ENCODE measurements around the gene SIGLEC15. TPM values are rescaled to one million over a fixed set of nuclear protein-coding genes. Genes with fewer than 3 reads are reported as not detected.
"Not testable (repeated sequence)": the region's sequence is repeated elsewhere in the genome, so short reads cannot be mapped to it uniquely, and the experiment has no call there.

Gene SIGLEC15
- total RNA-seq (2014; rRNA removed; shearing (Covaris generic)), result not detected in 2 replicates

DNA sequence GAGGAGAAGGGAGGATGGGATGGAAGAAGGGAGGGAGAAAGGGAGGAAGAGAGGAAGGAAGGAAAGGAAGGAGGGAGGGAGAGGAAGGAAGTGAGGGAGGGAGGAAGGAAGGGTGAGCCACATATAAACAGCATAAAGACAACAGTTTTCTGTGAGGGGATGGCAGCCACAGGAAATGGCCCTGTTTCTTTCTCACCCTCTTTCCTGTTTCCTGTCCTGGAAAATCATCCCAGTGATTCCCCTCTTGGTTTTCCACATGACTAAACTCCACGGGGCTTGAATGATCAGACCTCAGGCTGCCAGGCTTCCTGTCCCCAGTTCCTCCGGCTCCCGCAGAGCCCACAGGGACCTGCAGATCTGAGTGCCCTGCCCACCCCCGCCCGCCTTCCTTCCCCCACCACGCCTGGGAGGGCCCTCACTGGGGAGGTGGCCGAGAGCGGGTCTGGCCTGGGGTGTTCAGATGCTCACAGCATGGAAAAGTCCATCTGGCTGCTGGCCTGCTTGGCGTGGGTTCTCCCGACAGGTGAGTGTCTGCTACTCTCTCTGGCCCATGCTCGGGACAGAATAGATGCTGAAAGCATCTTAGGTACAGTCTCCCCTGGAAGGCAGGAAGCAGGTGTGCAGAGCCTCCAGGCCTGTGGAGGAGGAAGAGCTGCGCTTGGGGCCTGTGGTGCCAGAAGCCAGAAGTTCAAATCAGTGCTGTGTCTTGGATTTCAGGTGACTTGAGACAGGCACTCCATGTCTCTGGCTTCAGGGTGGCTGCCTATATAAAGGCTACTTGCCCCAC, at the start of gene SIGLEC15:
TSS of gene SIGLEC15 (plus strand) at position 418 of the 787 bp plus-strand sequence. CDS start at position 472, 54 bp downstream.
- in situ Hi-C loops (cut with HindIII; ENCODE audit: low sequenced_read_pairs), result no loop called here
- DNase-seq (ENCODE audit: low spot score), result peak; percentile 35

DNA sequence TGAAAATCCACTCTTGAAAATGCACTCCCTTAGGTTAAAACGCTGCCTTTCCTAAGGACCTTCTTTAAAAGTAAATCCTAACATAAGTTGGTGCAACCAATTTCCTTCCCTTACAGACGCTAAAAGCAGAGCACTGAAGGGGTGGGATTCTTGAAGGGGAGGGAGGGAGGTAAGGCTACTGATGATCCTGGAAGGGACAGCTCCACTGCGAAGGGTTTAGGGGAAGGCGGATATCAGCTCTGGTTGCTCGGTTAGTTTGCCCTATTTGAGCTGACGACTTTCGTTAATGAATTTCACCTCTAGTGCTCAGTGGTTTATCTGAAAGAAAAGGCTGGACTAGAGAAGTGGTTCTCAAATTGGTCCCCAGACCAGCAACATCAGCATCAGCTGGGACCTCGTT, 49.7 kb upstream of the SIGLEC15 start:
- no peak for DNase-seq (ENCODE audit: low spot score)
- in situ Hi-C loops (cut with HindIII; ENCODE audit: low sequenced_read_pairs), result no loop called here

DNA sequence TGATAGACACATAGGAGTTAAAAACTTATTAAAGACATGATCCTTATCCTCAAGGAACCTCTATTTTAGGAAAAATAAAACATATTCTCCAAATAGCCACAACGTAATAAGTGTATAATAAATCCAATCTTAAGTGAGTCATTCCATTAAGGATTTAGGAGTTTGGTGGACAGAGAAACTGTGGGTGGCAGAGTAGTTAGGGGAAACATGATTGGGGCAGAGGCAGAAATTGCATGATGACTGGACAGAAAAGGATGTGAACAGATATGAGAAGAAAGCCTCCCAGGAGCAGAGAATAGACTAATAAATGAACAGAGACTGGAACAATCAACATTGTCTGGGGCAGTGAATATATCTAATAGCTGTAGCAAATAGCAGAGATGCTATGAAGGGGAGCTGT, 48.1 kb upstream of the SIGLEC15 start:
- DNase-seq (ENCODE audit: low spot score), result no peak

DNA sequence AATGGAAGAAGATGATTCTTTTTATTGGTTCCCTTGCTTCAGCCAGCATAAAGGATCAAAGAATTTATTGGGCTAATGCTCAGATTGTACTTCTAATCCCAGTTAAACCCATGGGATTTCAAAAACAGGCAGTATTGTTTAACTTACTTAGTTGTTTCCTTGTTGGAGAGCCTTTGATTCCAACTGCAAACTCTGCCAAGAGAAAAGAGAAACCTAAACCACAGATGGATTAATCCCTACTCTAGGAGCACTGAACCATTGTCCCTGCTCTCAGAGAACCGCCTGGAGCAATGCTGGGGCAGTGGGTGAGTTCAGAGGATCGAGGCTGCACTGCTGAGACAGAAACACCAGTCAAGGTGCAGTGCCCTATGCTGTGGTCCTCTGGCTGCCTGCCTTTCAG, 44.9 kb upstream of the SIGLEC15 start:
- no peak for DNase-seq (ENCODE audit: low spot score)
- in situ Hi-C loops (cut with HindIII; ENCODE audit: low sequenced_read_pairs), result no loop called here

More for the DNA sequence above, 48.1 kb upstream of the SIGLEC15 start:
- in situ Hi-C loops (cut with HindIII; ENCODE audit: low sequenced_read_pairs), result no loop called here

DNA sequence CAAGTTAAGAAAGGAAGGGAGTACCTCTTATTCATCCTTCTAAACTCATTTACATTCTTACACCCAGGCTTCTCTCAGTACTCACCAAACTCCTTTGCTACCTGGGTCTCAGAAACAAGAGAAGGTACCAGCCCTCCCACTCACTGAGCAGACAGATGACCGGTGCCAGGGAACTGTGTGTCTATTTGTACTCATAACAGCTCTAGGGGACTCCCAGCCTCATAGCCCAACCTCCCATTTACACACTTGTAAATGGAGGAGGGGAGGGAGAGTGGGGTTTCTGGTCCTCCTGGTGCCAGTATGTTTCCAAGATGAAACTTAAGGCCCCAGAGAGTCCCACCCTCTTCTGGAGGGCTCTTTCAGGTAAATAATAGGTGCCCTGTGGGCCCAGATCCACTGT, 42.8 kb upstream of the SIGLEC15 start:
- in situ Hi-C loops (cut with HindIII; ENCODE audit: low sequenced_read_pairs), result no loop called here
- DNase-seq (ENCODE audit: low spot score), result no peak

DNA sequence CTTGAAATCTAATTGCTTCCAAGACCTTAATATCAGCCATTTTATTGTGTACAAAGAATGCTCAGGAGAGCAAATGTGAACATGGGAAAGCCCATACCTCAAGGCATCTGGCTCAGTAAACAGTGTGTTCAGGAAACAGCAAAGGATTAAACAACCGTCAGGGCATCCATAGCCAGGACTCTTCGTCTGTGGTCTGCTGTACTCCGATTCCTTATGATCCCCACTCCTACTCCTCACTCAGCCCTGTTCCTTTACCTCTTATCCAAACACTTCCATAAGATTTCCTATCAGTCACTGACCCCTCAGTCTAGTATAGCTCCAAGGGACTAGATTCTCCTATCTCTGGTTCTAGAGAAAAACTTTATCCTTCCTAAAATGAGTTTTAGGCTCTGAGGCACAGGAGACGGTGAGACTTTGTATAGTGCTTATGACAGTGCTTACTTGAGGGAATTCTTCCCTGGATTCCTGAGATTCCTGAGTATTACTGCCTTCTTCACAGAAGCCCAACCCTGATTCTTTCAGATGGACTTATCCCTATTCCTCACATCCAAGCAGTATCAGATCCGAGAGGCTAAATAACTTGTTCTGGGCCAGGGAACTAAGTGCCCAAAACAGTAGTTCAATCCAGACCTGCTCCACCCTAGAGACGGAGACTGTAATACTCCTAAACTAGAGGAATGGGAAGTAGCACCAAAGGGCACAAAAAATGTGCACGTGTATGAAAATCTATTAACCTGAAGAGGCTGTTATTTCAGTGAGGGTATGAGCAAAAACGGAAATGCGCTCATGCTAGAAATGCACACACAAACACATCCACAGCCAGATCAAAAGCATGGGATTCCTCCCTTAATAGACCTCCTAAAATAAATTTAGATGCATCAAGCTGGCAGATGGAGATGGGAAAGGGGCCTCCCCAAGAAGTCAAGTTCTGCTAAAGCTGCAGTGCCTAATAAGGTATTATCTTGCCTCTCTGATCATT, 42.1 kb upstream of the SIGLEC15 start:
- in situ Hi-C loops (cut with HindIII; ENCODE audit: low sequenced_read_pairs), result no loop called here

DNA sequence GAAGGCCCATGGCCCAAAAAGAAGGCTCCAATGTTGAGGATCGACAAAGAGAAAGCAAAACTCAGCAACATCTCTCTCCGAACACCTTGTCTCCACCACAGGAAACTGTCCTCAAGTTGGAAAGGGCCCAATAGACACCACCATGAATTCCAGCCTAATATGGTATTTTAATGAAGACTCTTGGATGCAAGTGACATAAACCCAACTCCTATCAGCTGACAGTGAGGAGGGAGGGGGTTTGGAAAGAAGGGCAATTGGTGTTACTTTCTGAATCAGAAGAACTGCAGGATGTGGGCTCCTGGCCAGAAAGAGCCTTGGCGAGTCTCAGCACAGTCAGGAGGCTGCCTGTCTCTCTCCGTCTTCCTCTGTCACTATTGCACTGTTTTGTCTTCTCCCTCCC, 40.3 kb upstream of the SIGLEC15 start:
- in situ Hi-C loops (cut with HindIII; ENCODE audit: low sequenced_read_pairs), result no loop called here

More for the DNA sequence above, 42.1 kb upstream of the SIGLEC15 start:
- DNase-seq (ENCODE audit: low spot score), result no peak

DNA sequence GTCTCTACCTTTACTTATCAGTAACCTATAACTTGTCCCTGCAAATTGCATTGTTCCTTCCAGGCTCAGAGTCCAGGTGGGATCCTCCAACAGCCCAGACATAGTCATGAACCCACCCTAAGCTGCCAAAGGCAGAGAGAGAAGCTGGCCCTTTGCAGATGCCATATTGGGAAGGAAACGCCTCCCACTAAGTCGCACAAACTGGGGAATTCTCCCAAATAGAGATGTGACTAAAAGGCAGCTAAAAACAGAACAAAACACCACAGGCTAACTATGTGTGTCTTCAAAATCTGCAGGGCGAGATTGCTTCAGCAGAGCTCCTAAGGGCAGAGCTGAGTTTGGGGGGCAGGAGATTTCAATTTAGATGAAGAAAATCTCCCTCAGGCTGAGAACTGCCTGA, 38.5 kb upstream of the SIGLEC15 start:
- in situ Hi-C loops (cut with HindIII; ENCODE audit: low sequenced_read_pairs), result no loop called here
- DNase-seq (ENCODE audit: low spot score), result no peak

More for the DNA sequence above, 40.3 kb upstream of the SIGLEC15 start:
- DNase-seq (ENCODE audit: low spot score), result no peak

DNA sequence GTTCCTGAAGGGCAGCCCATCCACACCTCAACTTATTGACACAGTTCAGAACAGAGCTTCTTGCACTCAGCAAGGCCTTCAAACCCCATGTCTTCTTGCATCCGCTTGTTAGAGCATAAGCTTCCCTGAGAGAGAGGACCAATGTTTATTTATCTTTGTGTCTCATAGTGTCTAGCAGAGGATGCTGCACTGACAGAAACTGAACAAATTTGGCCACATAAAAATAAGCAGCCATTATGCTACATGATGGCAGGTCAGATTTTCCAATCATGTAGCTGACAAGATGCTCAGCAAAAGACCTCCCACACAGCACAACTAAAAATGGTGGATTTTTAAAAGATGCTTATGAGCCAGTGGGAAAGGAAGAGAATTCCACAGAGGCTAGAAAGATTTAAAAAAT, 38.1 kb upstream of the SIGLEC15 start:
- no peak for DNase-seq (ENCODE audit: low spot score)
- in situ Hi-C loops (cut with HindIII; ENCODE audit: low sequenced_read_pairs), result no loop called here

- DNase-seq (ENCODE audit: low spot score), result no peak
- in situ Hi-C loops (cut with HindIII; ENCODE audit: low sequenced_read_pairs), result no loop called here
Observed at GRCh38 chr18:45788861-45789260, 36.6 kb upstream of the SIGLEC15 start.

GRCh38 chr18:45792506-45793263, 32.8 kb upstream of the SIGLEC15 start:
- DNase-seq (ENCODE audit: low spot score), result no peak
- in situ Hi-C loops (cut with HindIII; ENCODE audit: low sequenced_read_pairs), result no loop called here

DNA sequence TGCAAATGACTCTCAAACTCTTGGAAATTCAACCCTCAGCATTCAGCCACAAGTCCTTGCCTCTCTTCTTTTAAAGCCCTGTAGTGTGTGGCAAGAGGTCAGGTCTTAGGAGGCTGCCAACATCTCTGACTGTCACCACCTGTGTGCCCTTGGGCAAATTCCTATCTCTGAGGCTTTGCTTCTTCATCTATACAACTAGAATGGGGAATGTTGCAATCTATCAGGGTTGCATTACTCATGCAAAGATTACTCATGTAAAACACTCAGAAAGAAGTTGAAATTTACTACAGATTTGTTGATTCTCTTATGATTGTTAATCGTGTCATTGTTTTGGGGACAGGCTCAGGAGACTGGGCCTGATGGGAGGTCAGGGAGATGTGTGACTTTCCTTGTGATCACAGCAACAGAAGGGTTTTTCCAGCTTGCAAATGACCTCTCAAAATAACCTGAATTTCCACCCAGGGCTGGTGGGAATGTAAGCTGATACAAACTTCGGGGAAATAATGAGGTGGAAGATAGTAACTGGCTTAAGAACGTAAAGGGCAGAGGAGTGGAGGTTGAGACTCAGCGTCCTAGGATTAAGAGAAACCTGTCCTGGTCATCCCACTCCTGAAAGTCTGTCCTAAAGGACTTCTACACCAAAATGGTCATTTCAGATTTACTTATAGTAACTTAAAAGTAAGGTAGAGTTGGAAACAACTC, 32.1 kb upstream of the SIGLEC15 start:
- in situ Hi-C loops (cut with HindIII; ENCODE audit: low sequenced_read_pairs), result no loop called here
- DNase-seq (ENCODE audit: low spot score), result no peak

DNA sequence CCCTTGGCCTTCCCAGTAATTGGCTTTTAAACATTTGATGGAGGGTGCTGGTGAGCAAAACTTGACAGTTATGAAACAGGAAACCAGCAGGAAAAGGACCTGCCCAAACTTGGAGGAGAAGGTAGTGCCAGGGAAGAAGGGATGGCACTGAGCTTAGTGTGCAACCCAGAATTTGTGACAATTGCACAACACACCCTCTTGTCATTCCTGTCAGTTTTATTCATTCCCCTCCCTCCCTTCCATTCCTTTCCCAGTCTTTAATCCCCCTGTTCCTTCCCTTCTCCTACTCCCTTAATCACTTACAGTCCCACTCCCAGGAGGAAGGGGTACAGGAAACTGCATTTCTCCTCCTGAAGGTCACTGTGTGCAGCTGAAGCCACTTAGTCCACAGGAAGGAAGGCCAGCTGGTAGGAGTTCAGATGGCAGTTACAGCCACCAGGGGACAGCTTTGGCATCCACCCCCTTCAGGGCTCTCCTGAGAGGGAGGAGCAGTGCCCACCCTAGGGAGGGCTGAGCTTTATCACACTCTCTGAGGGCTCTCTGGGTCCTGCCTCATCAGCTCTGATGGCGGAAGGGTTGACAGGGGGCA, 24.0 kb upstream of the SIGLEC15 start:
- in situ Hi-C loops (cut with HindIII; ENCODE audit: low sequenced_read_pairs), result no loop called here

GRCh38 chr18:45802814-45803492, 22.5 kb upstream of the SIGLEC15 start:
- in situ Hi-C loops (cut with HindIII; ENCODE audit: low sequenced_read_pairs), result no loop called here
- DNase-seq (ENCODE audit: low spot score), result no peak

More for the DNA sequence above, 24.0 kb upstream of the SIGLEC15 start:
- DNase-seq (ENCODE audit: low spot score), result no peak

- no peak for DNase-seq (ENCODE audit: low spot score)
- in situ Hi-C loops (cut with HindIII; ENCODE audit: low sequenced_read_pairs), result no loop called here
Observed at GRCh38 chr18:45805551-45805950, 19.9 kb upstream of the SIGLEC15 start.

- DNase-seq (ENCODE audit: low spot score), result no peak
- in situ Hi-C loops (cut with HindIII; ENCODE audit: low sequenced_read_pairs), result no loop called here
Observed at GRCh38 chr18:45806226-45806625, 19.2 kb upstream of the SIGLEC15 start.

DNA sequence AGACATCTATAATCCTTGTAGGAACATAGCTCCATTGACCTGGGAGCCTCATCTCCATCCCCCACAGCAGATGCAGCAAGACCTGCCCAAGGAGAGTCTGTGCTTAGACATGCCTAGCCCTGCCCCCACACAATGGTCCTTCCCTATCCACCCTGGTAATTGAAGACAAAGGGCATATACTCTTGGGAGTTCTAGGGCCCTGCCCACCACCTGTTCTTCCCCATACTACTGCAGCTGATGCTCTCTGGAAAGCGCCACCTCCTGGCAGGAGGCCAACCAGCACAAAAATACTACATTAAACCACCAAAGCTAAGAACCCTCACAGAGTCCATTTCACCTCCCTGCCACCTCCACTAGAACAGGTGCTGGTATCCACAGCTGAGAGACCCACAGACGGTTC, 18.3 kb upstream of the SIGLEC15 start:
- DNase-seq (ENCODE audit: low spot score); in situ Hi-C loops (cut with HindIII; ENCODE audit: low sequenced_read_pairs): not testable (repeated sequence)

GRCh38 chr18:45814733-45815132, 10.7 kb upstream of the SIGLEC15 start:
- in situ Hi-C loops (cut with HindIII; ENCODE audit: low sequenced_read_pairs); DNase-seq (ENCODE audit: low spot score): not testable (repeated sequence)

Measured in G401 (cell line).